Left lung (tissue), 10 donors: ENCODE results near the gene MAST3. TPM values are rescaled to one million over a fixed set of nuclear protein-coding genes. Genes with fewer than 3 reads are reported as not detected.

Experiments
- ATAC-seq: fragments of 200-7000 bp; cut with Tn5 transposase; one replicate; pipeline ENCODE4 v1.9.1; 2020; ENCODE audit warnings: moderate library complexity
- DNase-seq, 4 donors: peaks; one replicate each; pipeline ENCODE4 v3.0.0-alpha.2; 2013 to 2020
- H3K27ac ChIP-seq, 2 donors: fragments of 200-600 bp; sonication (generic) in 1 of 2; one replicate each; pipeline versions ENCODE4 v1.5.0 to v1.8.0; 2020 to 2021
- H3K27me3 ChIP-seq, 2 donors: fragments of 200-600 bp; sonication (generic) in 1 of 2; one replicate each; pipeline versions ENCODE4 v1.5.0 to v1.8.0; 2020 to 2021
- H3K36me3 ChIP-seq, 2 donors: fragments of 200-600 bp; sonication (generic) in 1 of 2; one replicate each; pipeline versions ENCODE4 v1.5.0 to v1.8.0; 2020 to 2021
- H3K4me1 ChIP-seq, 2 donors: fragments of 200-600 bp; one replicate each; pipeline ENCODE4 v1.8.0; 2021
- H3K4me3 ChIP-seq, 2 donors: fragments of 200-600 bp; sonication (generic) in 1 of 2; one replicate each; pipeline versions ENCODE4 v1.5.0 to v1.8.0; 2020 to 2021; ENCODE audit warnings: mild to moderate bottlenecking in 1 of 2
- H3K9me3 ChIP-seq, 2 donors: fragments of 200-600 bp; sonication (generic) in 1 of 2; one replicate each; pipeline versions ENCODE4 v1.5.0 to v1.8.0; 2020 to 2021
- intact Hi-C, 2 donors: fragments of 100-400 bp; cut with DNase I; formaldehyde crosslinking; loops; one replicate each; pipeline versions ENCODE4 v1.11.2 to v1.14.2; 2022
- polyA plus RNA-seq, 6 donors: library from polyadenylated mRNA; unstranded; fragments of 120-200 nt; gene quantifications; one replicate each; pipeline ENCODE4 v1.2.1, GENCODE V29; 2013; ENCODE audit not compliant: insufficient read length in 6 of 6
- total RNA-seq, 2 donors: library from RNA; stranded (reverse); fragmentation: NEBNext Ultra II Directional; extraction: Animal tissue kit (Norgen Biotek cat#: 25700); gene quantifications; one replicate each; pipeline ENCODE4 v1.2.1, GENCODE V29; 2021
- TF ChIP-seq, protein P1 (sequence below), 2 donors: fragments of 200-600 bp; sonication (generic) in 1 of 2; IDR thresholded peaks; one replicate each; pipeline versions ENCODE4 v1.5.0 to v1.8.0; 2021; ENCODE audit warnings: antibody characterized with exemption in 2 of 2
- donor health status: DM: no; HTN: yes; CAD: no.
- donor health status: DM: no; HTN: no; CAD: no.

Gene MAST3
- total and polyA plus RNA-seq, 8 donors = 4.7 to 30.3 (median 6.7) TPM

- H3K9me3 ChIP-seq = no peaks in the 10 kb centered on the region
- no peak for DNase-seq
- no peak for ATAC-seq
- H3K27ac ChIP-seq = no peak overlapping the region
- intact Hi-C loops = no loop called here
- H3K4me1 ChIP-seq = peaks cover 0 to 6% of the 10 kb centered on the region in 2 donors
- H3K4me3 ChIP-seq = no peak overlapping the region
- H3K36me3 ChIP-seq = peaks cover 0 to 97% of the 10 kb centered on the region in 2 donors
- TF ChIP-seq, protein P1, sequence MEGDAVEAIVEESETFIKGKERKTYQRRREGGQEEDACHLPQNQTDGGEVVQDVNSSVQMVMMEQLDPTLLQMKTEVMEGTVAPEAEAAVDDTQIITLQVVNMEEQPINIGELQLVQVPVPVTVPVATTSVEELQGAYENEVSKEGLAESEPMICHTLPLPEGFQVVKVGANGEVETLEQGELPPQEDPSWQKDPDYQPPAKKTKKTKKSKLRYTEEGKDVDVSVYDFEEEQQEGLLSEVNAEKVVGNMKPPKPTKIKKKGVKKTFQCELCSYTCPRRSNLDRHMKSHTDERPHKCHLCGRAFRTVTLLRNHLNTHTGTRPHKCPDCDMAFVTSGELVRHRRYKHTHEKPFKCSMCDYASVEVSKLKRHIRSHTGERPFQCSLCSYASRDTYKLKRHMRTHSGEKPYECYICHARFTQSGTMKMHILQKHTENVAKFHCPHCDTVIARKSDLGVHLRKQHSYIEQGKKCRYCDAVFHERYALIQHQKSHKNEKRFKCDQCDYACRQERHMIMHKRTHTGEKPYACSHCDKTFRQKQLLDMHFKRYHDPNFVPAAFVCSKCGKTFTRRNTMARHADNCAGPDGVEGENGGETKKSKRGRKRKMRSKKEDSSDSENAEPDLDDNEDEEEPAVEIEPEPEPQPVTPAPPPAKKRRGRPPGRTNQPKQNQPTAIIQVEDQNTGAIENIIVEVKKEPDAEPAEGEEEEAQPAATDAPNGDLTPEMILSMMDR (IDR thresholded peaks at IDR 0.05) = no peak
- H3K27me3 ChIP-seq = no peaks in the 10 kb centered on the region
Observed at GRCh38 chr19:18140473-18140872, 42.9 kb downstream of the MAST3 start.

DNA sequence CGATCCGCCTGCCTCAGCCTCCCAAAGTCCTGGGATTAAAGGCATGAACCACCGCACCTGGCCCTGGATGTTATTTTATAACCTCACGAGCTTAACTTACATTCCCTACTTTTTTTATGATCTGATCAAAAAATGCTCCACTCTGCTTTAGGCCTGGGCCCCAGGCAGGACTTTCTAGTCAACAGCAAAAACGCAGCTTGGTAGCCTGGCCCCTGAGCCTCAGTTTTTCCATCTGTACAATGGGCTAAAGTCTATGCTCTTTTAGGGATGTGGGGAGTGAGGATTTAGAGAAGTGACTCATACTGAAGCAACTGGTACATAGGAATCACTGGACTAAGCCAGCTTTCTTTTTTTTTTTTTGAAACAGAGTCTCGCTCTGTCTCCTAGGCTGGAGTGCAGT, 43.5 kb downstream of the MAST3 start:
- no peak overlapping the region for H3K27ac ChIP-seq
- intact Hi-C loops = no loop called here
- H3K4me3 ChIP-seq = no peak overlapping the region
- H3K9me3 ChIP-seq = no peaks in the 10 kb centered on the region
- TF ChIP-seq, protein P1 (IDR thresholded peaks at IDR 0.05) = no peak
- H3K4me1 ChIP-seq = peaks cover 0 to 6% of the 10 kb centered on the region in 2 donors
- H3K36me3 ChIP-seq = peaks cover 0 to 97% of the 10 kb centered on the region in 2 donors
- no peaks in the 10 kb centered on the region for H3K27me3 ChIP-seq
- ATAC-seq = no peak
- DNase-seq = no peak

- Histone ChIP-seq H3K27ac (no peak overlapping the region), H3K9me3 (no peaks in the 10 kb centered on the region), H3K36me3 (peaks cover 0 to 97% of the 10 kb centered on the region in 2 donors), H3K4me3 (no peak overlapping the region), H3K4me1 (no peaks in the 10 kb centered on the region), H3K27me3 (no peaks in the 10 kb centered on the region)
- DNase-seq = no peak
- intact Hi-C loops = no loop called here
- TF ChIP-seq, protein P1 (IDR thresholded peaks at IDR 0.05) = no peak
- no peak for ATAC-seq
Observed at GRCh38 chr19:18143902-18144301, 46.3 kb downstream of the MAST3 start.

DNA sequence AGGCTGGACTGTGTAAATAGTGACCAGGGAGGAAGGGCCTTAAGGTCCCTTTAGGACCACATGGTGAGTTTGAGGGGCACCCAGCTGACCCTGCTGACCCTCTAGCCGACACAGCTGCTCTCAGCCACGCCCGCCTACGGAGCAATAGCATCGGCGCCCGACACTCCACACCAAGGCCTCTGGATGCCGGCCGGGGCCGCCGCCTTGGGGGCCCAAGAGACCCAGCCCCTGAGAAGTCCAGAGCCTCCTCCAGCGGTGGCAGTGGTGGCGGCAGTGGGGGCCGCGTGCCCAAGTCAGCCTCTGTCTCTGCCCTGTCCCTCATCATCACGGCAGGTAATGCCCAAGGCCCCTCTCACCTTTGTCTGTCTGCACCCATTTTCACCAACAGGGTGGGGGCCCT, 46.8 kb downstream of the MAST3 start:
- Histone ChIP-seq H3K27ac (no peak overlapping the region), H3K9me3 (no peaks in the 10 kb centered on the region), H3K4me1 (no peaks in the 10 kb centered on the region), H3K4me3 (no peak overlapping the region), H3K36me3 (peaks cover 0 to 97% of the 10 kb centered on the region in 2 donors), H3K27me3 (no peaks in the 10 kb centered on the region)
- intact Hi-C loops = no loop called here
- no peak for DNase-seq
- no peak for ATAC-seq
- TF ChIP-seq, protein P1 (IDR thresholded peaks at IDR 0.05) = no peak

DNA sequence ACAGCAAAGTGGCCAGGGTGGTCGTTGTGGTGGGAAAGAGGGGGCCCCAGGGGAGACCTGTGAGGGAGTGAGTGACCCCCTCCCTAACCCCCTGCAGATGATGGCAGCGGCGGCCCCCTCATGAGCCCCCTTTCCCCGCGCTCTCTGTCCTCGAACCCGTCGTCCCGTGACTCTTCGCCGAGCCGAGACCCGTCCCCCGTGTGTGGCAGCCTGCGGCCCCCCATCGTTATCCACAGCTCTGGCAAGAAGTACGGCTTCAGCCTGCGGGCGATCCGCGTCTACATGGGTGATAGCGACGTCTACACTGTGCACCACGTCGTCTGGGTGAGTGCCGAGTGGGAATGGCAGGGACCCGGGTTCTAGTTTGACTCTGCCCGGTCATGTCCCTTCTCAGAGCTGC, 47.3 kb downstream of the MAST3 start:
- no peak for DNase-seq
- TF ChIP-seq, protein P1 (IDR thresholded peaks at IDR 0.05) = no peak
- intact Hi-C loops = no loop called here
- ATAC-seq = no peak
- Histone ChIP-seq H3K27me3 (no peaks in the 10 kb centered on the region), H3K4me1 (no peaks in the 10 kb centered on the region), H3K9me3 (no peaks in the 10 kb centered on the region), H3K27ac (no peak overlapping the region), H3K4me3 (no peak overlapping the region), H3K36me3 (peaks cover 0 to 98% of the 10 kb centered on the region in 2 donors)
